HL-60 (cell line): ENCODE measurements around the gene RPS26.
A peak's percentile ranks its signal among the peaks of the same experiment; 100 is the strongest.

Source experiments
- DNase-seq, 2 experiments: peaks; one replicate each; pipeline ENCODE4 v3.0.0-alpha.2; 2010 to 2020; ENCODE audit warnings: low read depth in 1 of 2, low spot score in 1 of 2
- H3K27ac ChIP-seq: fragments of 250-450 bp; sonication (Bioruptor Pico); replicated peaks from 2 replicates; pipeline ENCODE4 v1.5.1; 2020; ENCODE audit warnings: mild to moderate bottlenecking, moderate library complexity
- H3K27me3 ChIP-seq: fragments of 250-450 bp; sonication (Bioruptor Pico); 2 replicates; pipeline ENCODE4 v1.5.1; 2021; ENCODE audit warnings: mild to moderate bottlenecking, moderate library complexity; ENCODE audit not compliant: insufficient read depth, poor library complexity, severe bottlenecking
- H3K4me3 ChIP-seq: replicated peaks from 2 replicates; pipeline ENCODE4 v1.5.1; 2011; ENCODE audit warnings: mild to moderate bottlenecking, control low read depth, low read length; ENCODE audit not compliant: insufficient read depth
- CTCF ChIP-seq: IDR thresholded peaks from one replicate; pipeline ENCODE4 v1.5.1; 2011; ENCODE audit warnings: low read length, control low read depth, inconsistent platforms; ENCODE audit not compliant: insufficient read depth
- GABPA ChIP-seq: IDR thresholded peaks from 2 replicates; pipeline ENCODE4 v1.6.1; 2012; ENCODE audit warnings: low read depth
- POLR2AphosphoS5 ChIP-seq: IDR thresholded peaks from 2 replicates; pipeline ENCODE4 v1.6.1; 2012; ENCODE audit warnings: low read depth
- REST ChIP-seq: IDR thresholded peaks from 2 replicates; pipeline ENCODE4 v1.6.1; 2012; ENCODE audit warnings: low read depth; ENCODE audit not compliant: insufficient replicate concordance
- SPI1 ChIP-seq: IDR thresholded peaks from 2 replicates; pipeline ENCODE4 v1.6.1; 2012; ENCODE audit warnings: low read depth, mild to moderate bottlenecking, borderline replicate concordance

Gene RPS26

GRCh38 chr12:56078427-56078826 lies 36.7 kb downstream of the RPS26 start:
- TF ChIP-seq REST (no peak), GABPA (no peak), SPI1 (no peak), CTCF (no peak), POLR2AphosphoS5 (no peak)
- no peak for DNase-seq
- H3K27ac ChIP-seq, result no peak overlapping the region
- peaks cover 17% of the 10 kb centered on the region for H3K27me3 ChIP-seq
- H3K4me3 ChIP-seq, result no peak overlapping the region

GRCh38 chr12:56078931-56079722 lies 37.4 kb downstream of the RPS26 start:
- H3K4me3 ChIP-seq, result peak overlapping the region; percentile 50
- no peak overlapping the region for H3K27ac ChIP-seq
- peak; percentile 57 for TF ChIP-seq CTCF
- no peak for TF ChIP-seq REST
- DNase-seq, result peak; percentile 45 to 79
- peaks cover 17% of the 10 kb centered on the region for H3K27me3 ChIP-seq

GRCh38 chr12:56079723-56080555 lies 38.2 kb downstream of the RPS26 start, which contains the start of gene ERBB3:
Gene ERBB3 (plus strand): TSS chr12:56080165. CDS start chr12:56080301, 136 bp downstream.
- H3K27me3 ChIP-seq, result peaks cover 17% of the 10 kb centered on the region
- H3K27ac ChIP-seq, result no peak within 1 kb of the TSS
- H3K4me3 ChIP-seq, result peak within 1 kb of the TSS; percentile 50
- no peak for TF ChIP-seq CTCF
- DNase-seq, result peak; percentile 49 to 64
